ENCODE measurements around the gene CGNL1. TPM values are rescaled to one million over a fixed set of nuclear protein-coding genes. Genes with fewer than 3 reads are reported as not detected.

The CGNL1 gene
- total RNA-seq, 4 donors from 2014 or later = 40.7 to 74.4 (median 56.0) TPM

GRCh38 chr15:57532731-57533447, 156.6 kb downstream of the CGNL1 start:
- Histone ChIP-seq H3K4me1 (peaks cover 4 to 26% of the 10 kb centered on the region in 2 donors), H3K27ac (no peak overlapping the region), H3K9me3 (no peaks in the 10 kb centered on the region), H3K4me3 (replicated peaks in 1 of 3) (no peak overlapping the region), H3K36me3 (peaks cover 0 to 10% of the 10 kb centered on the region in 2 donors), H3K27me3 (no peaks in the 10 kb centered on the region)
- TF ChIP-seq POLR2A (IDR thresholded peaks at IDR 0.05) = no peak
- TF ChIP-seq, protein P1, sequence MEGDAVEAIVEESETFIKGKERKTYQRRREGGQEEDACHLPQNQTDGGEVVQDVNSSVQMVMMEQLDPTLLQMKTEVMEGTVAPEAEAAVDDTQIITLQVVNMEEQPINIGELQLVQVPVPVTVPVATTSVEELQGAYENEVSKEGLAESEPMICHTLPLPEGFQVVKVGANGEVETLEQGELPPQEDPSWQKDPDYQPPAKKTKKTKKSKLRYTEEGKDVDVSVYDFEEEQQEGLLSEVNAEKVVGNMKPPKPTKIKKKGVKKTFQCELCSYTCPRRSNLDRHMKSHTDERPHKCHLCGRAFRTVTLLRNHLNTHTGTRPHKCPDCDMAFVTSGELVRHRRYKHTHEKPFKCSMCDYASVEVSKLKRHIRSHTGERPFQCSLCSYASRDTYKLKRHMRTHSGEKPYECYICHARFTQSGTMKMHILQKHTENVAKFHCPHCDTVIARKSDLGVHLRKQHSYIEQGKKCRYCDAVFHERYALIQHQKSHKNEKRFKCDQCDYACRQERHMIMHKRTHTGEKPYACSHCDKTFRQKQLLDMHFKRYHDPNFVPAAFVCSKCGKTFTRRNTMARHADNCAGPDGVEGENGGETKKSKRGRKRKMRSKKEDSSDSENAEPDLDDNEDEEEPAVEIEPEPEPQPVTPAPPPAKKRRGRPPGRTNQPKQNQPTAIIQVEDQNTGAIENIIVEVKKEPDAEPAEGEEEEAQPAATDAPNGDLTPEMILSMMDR (IDR thresholded peaks at IDR 0.05) = no peak
- intact Hi-C loops (cut with DNase I) = loop anchor here (10.0 kb wide), 1 partner anchor 378 kb away; no protein-coding TSS in a partner anchor
- no peak for DNase-seq
- 86 to 91% methylated on average over 6 of the region's 6 CpGs for WGBS, 2 donors

DNA sequence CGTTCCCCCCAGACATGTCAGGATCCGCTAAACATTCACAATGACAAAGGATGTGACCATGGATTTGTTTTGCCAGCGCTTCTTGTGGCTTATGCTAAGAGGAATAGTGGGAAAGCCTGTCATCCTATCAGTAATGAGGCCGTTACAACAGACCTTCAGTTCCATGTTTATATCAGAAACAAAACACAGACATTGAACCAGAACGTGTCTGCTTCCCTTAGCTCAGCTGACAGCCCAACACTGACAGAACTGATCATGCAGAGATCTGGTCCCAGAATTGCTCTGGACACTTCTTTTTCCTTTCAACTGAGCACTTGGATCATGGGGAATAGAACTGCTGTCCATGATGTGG, 157.1 kb downstream of the CGNL1 start:
- no peak overlapping the region for H3K4me3 ChIP-seq (replicated peaks in 1 of 3)
- no peak for TF ChIP-seq POLR2A (IDR thresholded peaks at IDR 0.05)
- TF ChIP-seq, protein P1 (IDR thresholded peaks at IDR 0.05) = no peak
- intact Hi-C loops (cut with DNase I) = loop anchor here (10.0 kb wide), 1 partner anchor 379 kb away; no protein-coding TSS in a partner anchor
- peaks cover 4 to 26% of the 10 kb centered on the region in 2 donors for H3K4me1 ChIP-seq
- H3K27me3 ChIP-seq = no peaks in the 10 kb centered on the region
- peak overlapping the region in 1 of 3 donors; percentile 27 for H3K27ac ChIP-seq
- no peaks in the 10 kb centered on the region for H3K9me3 ChIP-seq
- DNase-seq = no peak
- peaks cover 0 to 10% of the 10 kb centered on the region in 2 donors for H3K36me3 ChIP-seq
- 69 to 80% methylated on average over 5 of the region's 5 CpGs for WGBS, 2 donors

DNA sequence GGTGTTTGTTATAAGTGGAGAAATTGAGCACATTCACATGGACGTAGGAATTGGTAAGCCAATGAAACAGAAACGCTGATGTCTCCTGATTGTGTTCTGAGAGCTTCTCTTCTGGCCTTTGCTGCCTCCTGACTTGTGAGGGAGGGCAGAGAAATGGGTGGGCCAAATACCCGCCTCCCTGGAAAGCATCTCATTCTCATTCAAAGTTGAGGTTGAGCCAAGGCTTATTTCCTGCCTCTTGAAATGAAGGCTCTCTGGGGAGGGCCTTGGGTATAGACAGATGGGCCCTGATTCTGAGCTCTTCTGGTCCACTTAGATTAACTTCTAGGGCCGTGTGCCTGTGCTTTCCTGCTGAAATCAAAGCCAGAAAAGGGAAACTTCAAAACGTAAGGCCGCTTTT, 158.0 kb downstream of the CGNL1 start:
- Histone ChIP-seq H3K4me1 (peaks cover 4 to 26% of the 10 kb centered on the region in 2 donors), H3K36me3 (peaks cover 0 to 10% of the 10 kb centered on the region in 2 donors), H3K9me3 (no peaks in the 10 kb centered on the region), H3K27ac (no peak overlapping the region), H3K4me3 (replicated peaks in 1 of 3) (no peak overlapping the region), H3K27me3 (no peaks in the 10 kb centered on the region)
- DNase-seq = no peak
- no peak for TF ChIP-seq POLR2A (IDR thresholded peaks at IDR 0.05)
- TF ChIP-seq, protein P1 (IDR thresholded peaks at IDR 0.05) = no peak
- intact Hi-C loops (cut with DNase I) = loop anchor here (10.0 kb wide), 1 partner anchor 379 kb away; no protein-coding TSS in a partner anchor
- WGBS, 2 donors = 40 to 46% methylated on average over 6 of the region's 6 CpGs

DNA sequence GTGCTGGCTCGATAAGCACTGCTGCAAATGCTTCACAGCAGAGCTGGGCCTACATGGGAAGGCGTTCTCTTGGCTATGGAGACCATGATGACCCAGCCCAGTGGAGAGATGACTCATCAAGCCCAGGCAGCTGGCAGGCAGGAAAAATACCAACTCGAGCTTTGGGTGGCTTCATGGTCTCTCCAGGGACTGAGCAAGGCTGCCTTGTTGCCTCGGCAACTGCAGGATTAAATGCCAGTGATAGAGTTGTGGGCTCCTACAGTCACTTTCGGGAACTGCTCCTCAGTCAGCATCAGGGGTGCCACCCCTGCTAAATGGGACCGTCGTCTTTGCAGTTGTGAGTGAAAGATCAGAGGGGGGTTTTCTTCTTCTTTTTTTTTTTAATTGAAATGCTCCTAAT, 160.8 kb downstream of the CGNL1 start:
- Histone ChIP-seq H3K4me3 (replicated peaks in 1 of 3) (no peak overlapping the region), H3K27ac (no peak overlapping the region), H3K9me3 (no peaks in the 10 kb centered on the region), H3K4me1 (peaks cover 0 to 18% of the 10 kb centered on the region in 2 donors), H3K27me3 (no peaks in the 10 kb centered on the region), H3K36me3 (peaks cover 0 to 8% of the 10 kb centered on the region in 2 donors)
- intact Hi-C loops (cut with DNase I) = loop anchor here (10.0 kb wide), 1 partner anchor 382 kb away; no protein-coding TSS in a partner anchor
- TF ChIP-seq, protein P1 (IDR thresholded peaks at IDR 0.05) = no peak
- peak in 1 of 2 donors; percentile 43 for DNase-seq
- 65 to 81% methylated on average over 7 of the region's 7 CpGs for WGBS, 2 donors
